Hepatocyte (in vitro differentiated cells): ENCODE results near the gene ATP2B1. TPM values are rescaled to one million over a fixed set of nuclear protein-coding genes. Genes with fewer than 3 reads are reported as not detected.

ENCODE experiments used
- DNase-seq: peaks from one replicate; pipeline ENCODE4 v3.0.0-alpha.2; 2016; ENCODE audit warnings: low spot score
- H2AFZ ChIP-seq: fragments of 200-600 bp; sonication (generic); 2 replicates; pipeline ENCODE4 v1.6.0; 2016; ENCODE audit warnings: antibody characterized with exemption, mild to moderate bottlenecking
- H3K27ac ChIP-seq: fragments of 200-600 bp; sonication (generic); 2 replicates; pipeline ENCODE4 v1.5.1; 2016; ENCODE audit warnings: mild to moderate bottlenecking
- H3K27me3 ChIP-seq: fragments of 200-600 bp; sonication (generic); 2 replicates; pipeline ENCODE4 v1.6.1; 2016
- H3K36me3 ChIP-seq: fragments of 200-600 bp; sonication (generic); replicated peaks from 2 replicates; pipeline ENCODE4 v1.5.1; 2016; ENCODE audit warnings: low read depth; ENCODE audit not compliant: insufficient read depth
- H3K4me1 ChIP-seq: fragments of 200-600 bp; sonication (generic); 2 replicates; pipeline ENCODE4 v1.5.1; 2016; ENCODE audit warnings: mild to moderate bottlenecking, moderate library complexity; ENCODE audit not compliant: insufficient read depth
- H3K4me2 ChIP-seq: fragments of 200-600 bp; sonication (generic); 2 replicates; pipeline ENCODE4 v1.6.0; 2016
- H3K4me3 ChIP-seq: fragments of 200-600 bp; sonication (generic); 2 replicates; pipeline ENCODE4 v1.5.1; 2016; ENCODE audit warnings: mild to moderate bottlenecking
- H3K79me2 ChIP-seq: fragments of 200-600 bp; sonication (generic); 2 replicates; pipeline ENCODE4 v1.6.0; 2017; ENCODE audit warnings: mild to moderate bottlenecking
- H3K9me2 ChIP-seq: fragments of 200-600 bp; sonication (generic); replicated peaks from 2 replicates; pipeline ENCODE4 v1.6.0; 2017; ENCODE audit warnings: mild to moderate bottlenecking; ENCODE audit not compliant: insufficient read depth
- H3K9me3 ChIP-seq: fragments of 200-600 bp; sonication (generic); 2 replicates; pipeline ENCODE4 v1.5.1; 2016; ENCODE audit warnings: low read depth, mild to moderate bottlenecking
- H4K20me1 ChIP-seq: fragments of 200-600 bp; sonication (generic); 2 replicates; pipeline ENCODE4 v1.6.0; 2016; ENCODE audit warnings: mild to moderate bottlenecking; ENCODE audit not compliant: insufficient read depth, poor library complexity, severe bottlenecking
- EZH2 ChIP-seq: fragments of 200-600 bp; sonication (generic); IDR thresholded peaks from 2 replicates; pipeline ENCODE4 v1.6.1; 2016; ENCODE audit warnings: antibody characterized with exemption, mild to moderate bottlenecking, borderline replicate concordance
- EZH2phosphoT487 ChIP-seq: fragments of 200-600 bp; sonication (generic); IDR thresholded peaks from one replicate; pipeline ENCODE4 v1.6.1; 2018; ENCODE audit warnings: antibody characterized with exemption, mild to moderate bottlenecking, low read depth, moderate library complexity; ENCODE audit not compliant: unreplicated experiment, severe bottlenecking
- WGBS: methylation state at CpG from one replicate; pipeline ENCODE4 v1.1.6; 2016; ENCODE audit warnings: low lambda C conversion rate; ENCODE audit errors: missing lambda C conversion rate; 5-methylcytosine and 5-hydroxymethylcytosine counted together
- polyA plus RNA-seq: library from polyadenylated mRNA; unstranded; fragments of >200 nt; fragmentation: Nextera tagmentation; extraction: Ambion mirVana; gene quantifications from 2 replicates; pipeline ENCODE4 v1.2.1, GENCODE V29; 2016
- total RNA-seq: library from RNA; depleted of rRNA; stranded (reverse); fragments of >200 nt; gene quantifications from 2 replicates; pipeline ENCODE4 v1.2.3, GENCODE V29; 2014
- TF ChIP-seq, protein P1 (sequence below): fragments of 200-600 bp; sonication (generic); IDR thresholded peaks from 2 replicates; pipeline ENCODE4 v1.5.1; 2016; ENCODE audit warnings: antibody characterized with exemption, mild to moderate bottlenecking; ENCODE audit not compliant: poor library complexity

Gene ATP2B1
- total and polyA plus RNA-seq, 2 experiments from 2014 or later: 52.2 to 67.2 TPM

DNA sequence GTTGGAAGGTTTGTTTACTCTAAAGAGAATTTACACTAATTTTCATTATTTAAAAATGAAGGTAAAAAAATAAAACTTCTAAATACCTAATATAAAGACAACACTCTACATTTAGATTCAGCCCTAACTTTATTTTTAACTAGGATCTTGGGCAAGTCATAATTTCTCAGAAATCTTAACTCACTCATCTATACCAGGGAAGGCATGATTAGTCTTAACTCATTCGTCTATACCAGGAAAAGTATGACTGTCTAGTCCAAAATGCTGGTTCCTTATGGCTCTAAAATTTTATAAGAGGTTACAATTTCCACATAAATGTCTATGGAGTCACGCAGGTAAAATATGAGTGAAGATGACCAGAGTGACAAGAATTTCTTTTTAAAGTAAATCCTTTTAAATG lies 130.1 kb downstream of the ATP2B1 start:
- Histone ChIP-seq H3K79me2 (no peaks in the 10 kb centered on the region), H3K27ac (no peak overlapping the region), H3K27me3 (no peaks in the 10 kb centered on the region)

DNA sequence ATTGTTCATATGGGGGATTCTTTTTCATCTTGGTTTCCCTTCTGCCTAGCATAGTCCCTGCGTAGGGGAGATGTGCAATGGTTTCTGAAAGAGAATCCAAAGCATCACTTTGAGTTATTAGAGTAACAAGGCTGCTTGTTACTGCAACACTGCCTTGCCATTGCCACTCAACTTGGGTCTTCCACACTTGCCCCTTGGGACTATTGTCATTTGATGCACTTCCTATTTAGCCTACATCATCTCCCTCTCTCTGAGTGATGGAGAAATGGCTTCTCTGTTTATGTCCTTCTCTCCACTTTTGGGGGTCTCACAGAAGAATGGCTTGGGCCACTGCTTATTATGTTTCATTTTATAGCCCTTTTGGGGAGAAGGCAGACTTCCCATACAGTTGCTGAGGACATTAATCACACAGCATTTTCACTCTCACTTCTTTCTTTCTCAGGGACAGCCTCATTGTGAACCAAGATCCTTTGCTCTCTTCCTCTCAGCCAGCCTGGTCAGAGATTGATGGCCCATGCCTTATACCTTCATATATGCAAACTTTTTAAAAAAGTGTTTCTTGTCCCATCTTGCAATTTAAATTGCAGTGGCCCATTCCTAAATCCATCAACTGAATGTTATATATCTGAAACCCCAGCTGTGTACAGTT lies 131.9 kb downstream of the ATP2B1 start:
- H2AFZ ChIP-seq: no peak overlapping the region
- 100% methylated on average over 1 of the region's 1 CpG for WGBS
- H3K4me1 ChIP-seq: peaks cover 13% of the 10 kb centered on the region
- no peak overlapping the region for H3K4me3 ChIP-seq
- H3K79me2 ChIP-seq: no peaks in the 10 kb centered on the region
- no peak overlapping the region for H3K4me2 ChIP-seq
- H3K36me3 ChIP-seq: no peaks in the 10 kb centered on the region
- no peaks in the 10 kb centered on the region for H3K27me3 ChIP-seq
- no peaks in the 10 kb centered on the region for H3K9me2 ChIP-seq
- H3K27ac ChIP-seq: no peak overlapping the region
- TF ChIP-seq EZH2: no peak
- TF ChIP-seq, protein P1, sequence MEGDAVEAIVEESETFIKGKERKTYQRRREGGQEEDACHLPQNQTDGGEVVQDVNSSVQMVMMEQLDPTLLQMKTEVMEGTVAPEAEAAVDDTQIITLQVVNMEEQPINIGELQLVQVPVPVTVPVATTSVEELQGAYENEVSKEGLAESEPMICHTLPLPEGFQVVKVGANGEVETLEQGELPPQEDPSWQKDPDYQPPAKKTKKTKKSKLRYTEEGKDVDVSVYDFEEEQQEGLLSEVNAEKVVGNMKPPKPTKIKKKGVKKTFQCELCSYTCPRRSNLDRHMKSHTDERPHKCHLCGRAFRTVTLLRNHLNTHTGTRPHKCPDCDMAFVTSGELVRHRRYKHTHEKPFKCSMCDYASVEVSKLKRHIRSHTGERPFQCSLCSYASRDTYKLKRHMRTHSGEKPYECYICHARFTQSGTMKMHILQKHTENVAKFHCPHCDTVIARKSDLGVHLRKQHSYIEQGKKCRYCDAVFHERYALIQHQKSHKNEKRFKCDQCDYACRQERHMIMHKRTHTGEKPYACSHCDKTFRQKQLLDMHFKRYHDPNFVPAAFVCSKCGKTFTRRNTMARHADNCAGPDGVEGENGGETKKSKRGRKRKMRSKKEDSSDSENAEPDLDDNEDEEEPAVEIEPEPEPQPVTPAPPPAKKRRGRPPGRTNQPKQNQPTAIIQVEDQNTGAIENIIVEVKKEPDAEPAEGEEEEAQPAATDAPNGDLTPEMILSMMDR: no peak
- TF ChIP-seq EZH2phosphoT487: no peak
- no peaks in the 10 kb centered on the region for H3K9me3 ChIP-seq
- DNase-seq: no peak
- H4K20me1 ChIP-seq: no peaks in the 10 kb centered on the region

More for the DNA sequence above, 130.1 kb downstream of the ATP2B1 start:
- DNase-seq: no peak
- TF ChIP-seq EZH2phosphoT487: no peak
- TF ChIP-seq EZH2: no peak
- TF ChIP-seq, protein P1: no peak
- Histone ChIP-seq H4K20me1 (no peaks in the 10 kb centered on the region), H3K4me3 (no peak overlapping the region), H3K9me2 (no peaks in the 10 kb centered on the region), H3K9me3 (no peaks in the 10 kb centered on the region), H2AFZ (no peak overlapping the region), H3K4me1 (peaks cover 13% of the 10 kb centered on the region), H3K4me2 (no peak overlapping the region), H3K36me3 (no peaks in the 10 kb centered on the region)
- WGBS: 89% methylated on average over 2 of the region's 2 CpGs

DNA sequence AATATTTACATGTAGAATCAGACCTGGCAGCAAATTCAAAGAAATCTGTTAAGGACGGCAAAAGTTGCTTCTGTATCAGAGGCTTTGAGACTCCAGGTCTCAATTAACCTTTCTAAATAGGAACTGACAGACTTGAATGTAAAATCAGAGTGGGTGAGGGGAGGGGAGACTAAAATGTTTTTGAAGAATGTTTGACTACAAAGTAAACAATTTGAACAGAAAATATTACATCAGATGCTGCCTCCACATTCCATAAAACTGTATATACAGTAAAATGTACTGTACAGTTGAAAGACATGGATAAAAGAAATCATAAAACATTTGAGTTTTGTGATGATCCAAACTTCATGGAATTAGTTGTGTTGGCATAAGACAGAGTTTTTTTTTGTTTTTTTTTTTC lies 133.3 kb downstream of the ATP2B1 start:
- Histone ChIP-seq H3K27me3 (no peaks in the 10 kb centered on the region), H3K4me2 (no peak overlapping the region), H3K9me2 (no peaks in the 10 kb centered on the region), H3K79me2 (no peaks in the 10 kb centered on the region), H3K4me1 (peaks cover 13% of the 10 kb centered on the region), H3K4me3 (no peak overlapping the region), H3K9me3 (no peaks in the 10 kb centered on the region), H4K20me1 (no peaks in the 10 kb centered on the region), H2AFZ (no peak overlapping the region), H3K27ac (no peak overlapping the region), H3K36me3 (no peaks in the 10 kb centered on the region)
- TF ChIP-seq, protein P1: no peak
- TF ChIP-seq EZH2 (no peak), EZH2phosphoT487 (no peak)
- no peak for DNase-seq
- 40% methylated on average over 1 of the region's 1 CpG for WGBS
